CD1c-positive myeloid dendritic cell (primary cell): ENCODE data around the gene NLRC5.
"Not testable (repeated sequence)": the region's sequence is repeated elsewhere in the genome, so short reads cannot be mapped to it uniquely, and the experiment has no call there.

Experiments
- DNase-seq: peaks from one replicate; pipeline ENCODE4 v3.0.0-alpha.2; 2016; ENCODE audit errors: extremely low spot score

The NLRC5 gene

GRCh38 chr16:57043248-57043647, 53.9 kb downstream of the NLRC5 start:
- peak; percentile 48 for DNase-seq

- DNase-seq: no peak
These were observed 55.8 kb downstream of the NLRC5 start for GRCh38 chr16:57044931-57045693.

DNA sequence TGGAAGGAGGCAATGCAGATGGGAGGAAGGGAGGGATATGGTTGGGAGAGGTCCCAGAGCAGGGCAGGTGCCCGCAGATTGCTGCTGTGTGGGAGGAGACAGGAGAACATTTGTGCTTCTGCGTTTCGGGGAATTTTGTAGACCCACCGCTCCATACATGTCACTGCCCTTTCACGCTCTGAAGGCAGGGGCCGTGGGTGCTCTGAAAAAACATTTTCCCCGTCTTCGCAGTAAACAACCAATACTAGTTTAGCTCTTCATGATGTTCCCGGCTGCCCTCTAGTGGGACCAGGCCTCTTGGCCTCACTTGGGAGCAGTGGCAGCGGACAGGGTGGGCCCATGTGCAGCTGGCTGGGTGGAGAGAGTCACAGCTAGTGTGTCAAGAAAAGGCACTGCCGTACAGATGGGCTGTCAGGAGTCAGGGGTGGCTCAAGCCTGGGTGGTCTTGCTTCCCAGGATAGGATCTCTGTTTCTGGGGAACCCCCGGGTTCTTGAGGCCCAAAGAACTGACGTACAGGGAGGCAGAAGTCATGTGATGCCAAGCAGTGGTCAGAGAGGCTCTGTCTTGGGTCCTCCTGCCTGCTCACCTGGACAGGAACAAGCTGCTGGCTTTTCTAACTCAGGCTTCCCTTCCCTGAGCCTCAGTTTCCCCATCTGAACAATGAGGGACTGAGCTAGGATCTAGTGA, 56.5 kb downstream of the NLRC5 start:
- peak; percentile 23 for DNase-seq

GRCh38 chr16:57048095-57048494, 58.7 kb downstream of the NLRC5 start:
- DNase-seq: no peak

DNA sequence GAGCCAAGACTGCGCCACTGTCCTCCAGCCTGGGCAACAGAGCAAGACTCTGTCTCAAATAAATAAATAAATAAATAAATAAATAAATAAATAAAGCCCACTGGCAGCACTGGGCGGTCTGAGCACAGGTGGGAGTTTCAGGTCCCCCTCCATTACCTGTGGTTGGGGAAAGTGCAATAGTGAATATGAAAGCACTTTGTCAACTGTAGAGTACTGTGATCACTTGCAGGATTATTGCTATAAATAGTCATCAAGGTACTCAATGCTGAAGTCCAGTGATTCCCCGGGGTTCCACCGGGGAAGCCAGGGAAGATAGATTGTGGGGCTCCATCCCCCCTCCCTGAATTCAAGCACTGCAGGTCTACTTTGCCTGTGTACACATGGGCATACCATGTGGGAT, 60.3 kb downstream of the NLRC5 start:
- no peak for DNase-seq

DNA sequence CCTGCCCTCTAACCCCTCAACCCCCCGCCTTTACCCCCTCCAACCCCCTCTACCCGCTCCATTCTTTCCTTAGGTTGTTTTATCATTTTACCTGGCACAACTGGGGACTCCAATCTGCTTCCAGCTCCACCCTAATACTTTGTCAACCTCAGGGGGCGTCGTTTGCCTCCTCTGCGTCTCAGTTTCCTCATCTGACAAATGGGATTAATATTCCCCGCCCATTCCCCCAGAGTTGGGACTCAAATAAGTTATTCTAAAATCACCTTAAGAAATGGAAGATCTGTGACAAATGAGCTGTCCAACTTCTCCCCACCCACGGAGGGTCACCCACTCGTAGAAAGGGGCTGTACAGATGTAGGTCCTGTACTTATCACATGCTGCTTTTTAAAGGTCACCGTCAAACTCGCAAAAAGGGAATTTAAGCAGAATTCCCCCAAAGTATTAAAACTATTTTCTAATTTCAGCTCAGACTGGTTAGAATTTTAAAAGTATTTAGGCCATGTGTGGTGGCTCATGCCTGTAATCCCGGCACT, 62.4 kb downstream of the NLRC5 start:
- no peak for DNase-seq

DNA sequence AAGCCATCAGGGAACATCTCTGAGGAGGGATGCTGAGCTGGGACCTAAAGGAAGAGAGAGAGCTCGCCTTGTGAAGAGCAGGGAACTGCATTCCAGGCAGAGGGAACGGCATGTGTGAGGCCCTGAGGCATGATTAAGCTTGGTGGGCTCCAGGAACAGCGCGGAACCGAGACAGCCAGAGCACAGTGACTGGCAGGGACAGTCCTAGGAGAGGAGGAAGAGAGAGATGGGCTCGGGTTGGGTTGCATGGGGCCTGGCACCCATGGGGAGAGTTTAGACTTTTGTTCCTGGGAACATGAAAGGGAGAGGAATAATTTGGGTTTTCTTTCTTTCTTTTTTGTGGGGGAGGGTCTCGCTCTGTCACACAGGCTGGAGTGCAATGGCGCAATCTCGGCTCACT, 63.8 kb downstream of the NLRC5 start:
- DNase-seq: no peak

DNA sequence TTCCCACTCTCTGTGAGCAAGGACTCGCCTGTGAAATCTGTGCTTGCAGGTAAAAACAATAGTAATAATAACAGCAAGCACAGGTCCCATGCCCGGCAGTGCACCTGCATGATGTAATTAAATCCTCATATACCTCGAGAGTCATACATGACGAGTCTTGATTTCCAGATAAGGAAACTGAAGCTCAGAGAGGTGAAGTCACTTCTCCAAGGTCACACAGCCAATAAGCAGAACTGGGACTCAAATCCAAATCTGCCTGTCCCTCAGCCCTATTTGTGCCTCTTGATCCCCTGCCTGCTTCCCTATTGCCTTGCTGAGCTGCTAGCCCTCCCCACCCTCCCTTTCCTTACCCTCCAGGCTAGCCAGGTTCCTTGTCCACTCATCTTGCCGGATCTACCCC, 65.0 kb downstream of the NLRC5 start:
- DNase-seq: no peak

DNA sequence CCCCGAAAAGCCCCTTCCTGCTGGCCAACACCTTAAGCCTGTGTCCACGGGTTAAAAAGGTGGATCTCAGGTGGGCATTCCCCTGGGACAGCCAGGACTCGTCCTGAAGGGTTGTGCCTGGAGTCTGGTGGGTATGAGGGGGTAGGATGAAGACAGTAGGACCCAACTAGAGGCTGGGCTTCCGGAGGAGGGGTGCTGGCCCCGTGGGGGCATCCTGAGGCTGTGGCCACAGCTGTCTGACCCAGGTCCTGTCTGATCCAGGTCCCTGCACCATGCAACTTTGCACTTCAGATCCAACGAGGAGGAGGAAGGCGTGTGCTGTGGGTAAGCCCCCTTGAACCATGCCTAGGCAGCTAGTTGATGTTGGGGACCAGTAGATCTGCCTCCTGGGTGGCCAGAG, 65.4 kb downstream of the NLRC5 start:
- DNase-seq: no peak

GRCh38 chr16:57055671-57056070, 66.3 kb downstream of the NLRC5 start:
- DNase-seq: no peak

- no peak for DNase-seq
These were observed 69.0 kb downstream of the NLRC5 start for GRCh38 chr16:57058291-57058861.

- no peak for DNase-seq
These were observed 71.1 kb downstream of the NLRC5 start for GRCh38 chr16:57060323-57061083.

- DNase-seq: peak; percentile 51
These were observed 71.9 kb downstream of the NLRC5 start for GRCh38 chr16:57061084-57061905.

- peak; percentile 75 for DNase-seq
These were observed 73.0 kb downstream of the NLRC5 start for GRCh38 chr16:57062329-57062728.

GRCh38 chr16:57063189-57063588, 73.8 kb downstream of the NLRC5 start:
- not testable (repeated sequence) for DNase-seq

DNA sequence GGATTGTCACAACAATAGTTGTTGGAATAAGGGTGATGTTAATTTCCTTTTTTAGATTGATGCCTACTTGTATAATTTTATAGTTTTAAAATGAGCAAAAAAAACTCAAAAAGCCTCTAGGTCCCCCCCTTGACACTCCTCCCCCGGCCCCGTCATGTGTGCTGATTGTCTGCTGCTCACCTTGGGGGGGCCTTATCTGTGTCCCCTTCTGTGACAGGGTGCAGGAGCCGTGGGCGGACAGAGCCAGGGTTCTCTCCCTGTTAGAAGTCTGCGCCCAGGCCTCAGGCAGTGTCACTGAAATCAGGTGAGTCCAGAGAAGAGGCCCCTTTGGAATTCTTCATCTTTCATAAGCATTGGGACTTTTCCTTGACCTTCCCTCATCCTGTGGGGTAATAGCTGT, 75.6 kb downstream of the NLRC5 start:
- DNase-seq: no peak

GRCh38 chr16:57066625-57067024, 77.3 kb downstream of the NLRC5 start:
- DNase-seq: peak; percentile 24

DNA sequence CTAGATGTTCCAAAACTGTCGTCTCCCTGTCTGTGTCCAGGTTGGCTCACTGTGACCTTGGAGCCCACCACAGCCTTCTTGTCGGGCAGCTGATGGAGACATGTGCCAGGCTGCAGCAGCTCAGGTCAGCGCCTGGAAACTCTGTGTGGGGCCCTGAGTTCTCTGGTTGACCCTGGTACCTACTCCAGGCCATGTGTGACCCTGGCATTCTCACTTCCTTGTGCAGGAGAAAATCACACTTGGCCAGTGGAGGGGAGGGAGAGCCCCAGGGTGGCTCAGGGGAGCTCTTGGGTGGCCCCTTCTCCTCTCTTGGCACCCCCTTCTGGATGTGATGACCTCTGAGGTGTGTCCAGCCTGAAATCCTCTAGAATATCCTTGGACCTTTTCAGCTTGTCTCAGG, 78.0 kb downstream of the NLRC5 start:
- DNase-seq: no peak

GRCh38 chr16:57069053-57069452, 79.7 kb downstream of the NLRC5 start:
- DNase-seq: no peak

- peak; percentile 58 for DNase-seq
These were observed 80.4 kb downstream of the NLRC5 start for GRCh38 chr16:57069635-57070370.
